ENCODE data around the gene EPHB6. TPM values are rescaled to one million over a fixed set of nuclear protein-coding genes. Genes with fewer than 3 reads are reported as not detected.

The EPHB6 gene
- total and polyA plus RNA-seq, 10 of the 15 experiments (the other 5 are each of a cell fraction or from before 2014, with no cell fraction given), result 0.06 to 1.3 (median 0.37) TPM; not detected in 2

DNA sequence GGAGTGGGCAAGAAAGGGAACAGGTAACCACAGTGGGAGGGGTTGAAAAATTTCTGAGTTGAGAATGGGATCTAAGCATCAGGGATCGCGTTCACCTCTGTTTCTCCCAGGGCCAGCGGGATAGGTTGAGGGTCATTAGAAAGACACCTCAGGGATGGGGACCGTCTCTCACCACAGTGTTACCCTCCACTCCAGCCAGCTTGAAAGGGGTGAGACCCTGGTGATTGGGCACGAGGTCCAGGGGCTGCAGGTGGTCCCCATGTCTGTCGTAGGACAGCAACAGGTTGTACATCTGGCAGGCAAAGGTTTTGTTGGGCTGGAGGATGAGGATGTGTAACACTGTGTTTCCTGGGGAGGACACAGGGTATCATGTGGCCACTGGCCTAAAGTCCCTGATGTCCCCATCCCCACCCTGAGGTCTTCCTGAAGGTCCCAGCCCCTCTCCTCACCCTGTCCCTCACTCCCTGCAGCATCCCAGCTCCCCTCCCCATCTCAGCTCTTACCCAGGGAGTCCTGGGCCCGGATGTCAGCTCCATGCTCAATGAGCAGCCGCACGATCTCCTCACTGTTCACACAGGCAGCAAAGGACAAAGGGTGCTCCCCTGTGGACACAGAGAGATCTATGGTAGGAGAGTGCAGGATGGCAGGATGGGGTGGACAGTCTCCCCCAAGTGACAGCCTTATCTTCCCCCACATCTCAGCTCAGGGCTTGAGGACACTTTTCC is 21.5 kb downstream of the EPHB6 start (continued):
- no peak for TF ChIP-seq POLR2AphosphoS2 (IDR thresholded peaks at IDR 0.05; ENCODE audit: low read depth, low read length)
- no peak for TF ChIP-seq ZNF592 (IDR thresholded peaks at IDR 0.05)
- TF ChIP-seq SREBF1 (IDR thresholded peaks at IDR 0.05; ENCODE audit: low read length), result no peak

DNA sequence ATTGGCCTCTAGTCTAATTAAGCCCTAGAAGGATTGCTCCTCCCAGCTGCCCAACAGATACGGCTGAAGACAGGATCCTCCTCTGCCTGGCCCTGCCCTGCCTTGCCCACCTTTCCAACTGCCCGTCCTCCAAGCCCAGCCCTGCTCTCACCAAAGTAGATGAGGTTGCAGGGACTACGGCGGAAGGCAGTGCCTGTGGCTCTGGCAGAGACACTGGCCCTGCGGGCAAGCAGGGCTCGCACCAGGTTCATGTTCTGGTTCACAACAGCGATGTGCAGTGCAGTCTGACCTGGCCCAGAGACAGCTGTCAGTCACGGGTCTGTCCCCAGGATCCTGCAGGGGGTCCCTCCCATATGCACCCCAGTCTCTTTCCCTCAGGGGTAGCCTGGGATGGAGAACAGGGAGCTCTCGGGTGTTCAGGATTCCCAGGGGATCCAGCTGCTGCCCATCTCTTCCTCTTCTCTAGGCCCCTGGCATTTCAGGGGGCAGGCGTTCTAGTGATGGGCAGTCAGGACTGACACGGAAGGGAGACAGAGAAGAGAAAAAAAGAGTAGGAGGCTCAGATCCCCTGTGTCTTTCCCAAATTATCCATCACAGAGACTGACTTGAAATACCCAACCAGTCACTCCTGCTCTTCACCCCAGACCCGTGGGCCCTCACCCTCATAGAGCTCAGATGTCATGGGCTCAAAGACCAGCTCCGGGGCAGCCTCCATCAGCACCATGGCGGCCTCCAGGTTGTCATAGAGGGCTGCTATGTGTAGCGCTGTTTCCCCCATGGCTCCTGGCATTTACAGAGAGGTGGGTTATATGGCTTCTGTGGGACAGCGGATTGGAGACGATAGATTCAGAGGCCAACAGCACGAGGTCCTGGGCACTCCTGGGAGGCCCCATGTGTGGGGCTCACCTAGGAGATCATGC is 22.4 kb downstream of the EPHB6 start:
- Histone ChIP-seq H4K20me1 (ENCODE audit: control insufficient read depth, insufficient read depth) (no peaks in the 10 kb centered on the region), H3K4me2 (ENCODE audit: control insufficient read depth, insufficient read depth) (no peak overlapping the region), H3K27me3 (replicated peaks in 1 of 2; ENCODE audit: control insufficient read depth in 2 of 2, insufficient read depth in 2 of 2, low read length in 1 of 2) (no peaks in the 10 kb centered on the region), H3K27ac (ENCODE audit: control insufficient read depth, insufficient read depth) (no peak overlapping the region), H3K9me3 (replicated peaks; ENCODE audit: control insufficient read depth, insufficient read depth, low read length) (no peaks in the 10 kb centered on the region; the same call in 2 of the 3 replicates), H3K4me1 (ENCODE audit: control insufficient read depth, insufficient read depth, low read length) (no peaks in the 10 kb centered on the region), H3K79me2 (ENCODE audit: control insufficient read depth, insufficient read depth, low read length) (no peaks in the 10 kb centered on the region), H3K4me3 (no peak overlapping the region), H3K36me3 (ENCODE audit: control insufficient read depth in 2 of 2, insufficient read depth in 2 of 2, low read length in 1 of 2) (no peaks in the 10 kb centered on the region), H3K9ac (ENCODE audit: control insufficient read depth, insufficient read depth, low read length) (no peak overlapping the region), H2AFZ (ENCODE audit: control insufficient read depth, low read depth, low read length) (no peak overlapping the region)
- ChIA-PET CTCF (interaction anchor here (0.8 to 7.1 kb wide), 3 partner anchors 126 to 338 kb away, joined by 3 to 123 read pairs (median 3); no protein-coding TSS in a partner anchor), SMC1A (ENCODE audit: uncharacterized antibody, unreplicated experiment) (no interaction called here), POLR2A (no interaction called here), RAD21 (ENCODE audit: unreplicated experiment) (no interaction called here)
- intact Hi-C loops (cut with micrococcal nuclease; ENCODE audit: unreplicated experiment) (no loop called here), in situ Hi-C loops (cut with MboI) (loop anchor here (10.0 kb wide), 1 partner anchor 338 kb away; no protein-coding TSS in a partner anchor)
- BruUV-seq (replicated peaks), result no TSS peak
- 45% methylated on average over 18 of the region's 18 CpGs for WGBS (ENCODE audit: insufficient coverage, insufficient replicate concordance, low lambda C conversion rate, missing lambda C conversion rate)
- DNase-seq (ENCODE audit: low read depth, low spot score) (no peak), FAIRE-seq (no peak), ATAC-seq (no peak)
- TF ChIP-seq TCF3 (IDR thresholded peaks at IDR 0.05; ENCODE audit: borderline replicate concordance, insufficient read depth, low read depth, low read length) (no peak), POU2F2 (IDR thresholded peaks at IDR 0.05; ENCODE audit: borderline replicate concordance, low read depth, low read length) (no peak), SMAD5 (IDR thresholded peaks at IDR 0.05; ENCODE audit: low read depth) (no peak)
